GM21367 (cell line): ENCODE measurements around the gene SSX5.
"Not testable (repeated sequence)": the region's sequence is repeated elsewhere in the genome, so short reads cannot be mapped to it uniquely, and the experiment has no call there.

Experiments
- ATAC-seq: cut with Tn5 transposase; IDR thresholded peaks from one replicate; pipeline ENCODE4 v1.9.1; 2021; ENCODE audit not compliant: unreplicated experiment

Gene SSX5

GRCh38 chrX:48196745-48197201 lies at the start of gene SSX5:
Gene SSX5 (minus strand): TSS chrX:48196795. CDS start chrX:48195358, 1,437 bp downstream.
- no peak for ATAC-seq

- ATAC-seq = not testable (repeated sequence)
These were observed 27.6 kb upstream of the SSX5 start for GRCh38 chrX:48224196-48224595.

GRCh38 chrX:48214341-48214740 lies 17.7 kb upstream of the SSX5 start:
- ATAC-seq = not testable (repeated sequence)

- ATAC-seq = not testable (repeated sequence)
These were observed 6.6 kb downstream of the SSX5 start for GRCh38 chrX:48190024-48190423.

- ATAC-seq = not testable (repeated sequence)
These were observed 14.7 kb downstream of the SSX5 start for GRCh38 chrX:48181882-48182281.

GRCh38 chrX:48180811-48181210 lies 15.8 kb downstream of the SSX5 start:
- no peak for ATAC-seq

GRCh38 chrX:48179691-48180090 lies 16.9 kb downstream of the SSX5 start:
- no peak for ATAC-seq

- ATAC-seq = not testable (repeated sequence)
These were observed 30.3 kb downstream of the SSX5 start for GRCh38 chrX:48166322-48166721.

GRCh38 chrX:48165241-48165640 lies 31.4 kb downstream of the SSX5 start:
- no peak for ATAC-seq

- no peak for ATAC-seq
These were observed 40.6 kb downstream of the SSX5 start for GRCh38 chrX:48156014-48156413.

GRCh38 chrX:48154796-48155195 lies 41.8 kb downstream of the SSX5 start:
- no peak for ATAC-seq

- no peak for ATAC-seq
These were observed 42.8 kb downstream of the SSX5 start for GRCh38 chrX:48153769-48154168.

GRCh38 chrX:48142697-48143096 lies 53.9 kb downstream of the SSX5 start:
- not testable (repeated sequence) for ATAC-seq

- not testable (repeated sequence) for ATAC-seq
These were observed 54.6 kb downstream of the SSX5 start for GRCh38 chrX:48141810-48142508.

GRCh38 chrX:48139076-48139475 lies 57.5 kb downstream of the SSX5 start:
- not testable (repeated sequence) for ATAC-seq
